ENCODE results near the gene ZBTB16. TPM values are rescaled to one million over a fixed set of nuclear protein-coding genes. Genes with fewer than 3 reads are reported as not detected.

ZBTB16 gene
- total and polyA plus RNA-seq, 2 of the 13 experiments (the other 11 are each of a cell fraction or from before 2014, with no cell fraction given) = not detected

- BruUV-seq (replicated peaks) = no TSS peak
- H3K27ac ChIP-seq (ENCODE audit: extremely low read length, insufficient read depth, low read length) = no peak overlapping the region
- no peaks in the 10 kb centered on the region for H3K36me3 ChIP-seq (replicated peaks in 1 of 2; ENCODE audit: control insufficient read depth in 1 of 2, insufficient read depth in 2 of 2, low read length in 2 of 2)
- intact Hi-C loops (cut with micrococcal nuclease; ENCODE audit: unreplicated experiment) (no loop called here), in situ Hi-C loops (cut with HindIII; ENCODE audit: extremely low pct_ligation_motif_present, low pct_unique_long_range_greater_than_20kb) (no loop called here)
- TF ChIP-seq, protein P1, sequence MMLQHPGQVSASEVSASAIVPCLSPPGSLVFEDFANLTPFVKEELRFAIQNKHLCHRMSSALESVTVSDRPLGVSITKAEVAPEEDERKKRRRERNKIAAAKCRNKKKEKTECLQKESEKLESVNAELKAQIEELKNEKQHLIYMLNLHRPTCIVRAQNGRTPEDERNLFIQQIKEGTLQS (CRISPR knock-in tag; IDR thresholded peaks at IDR 0.05) = no peak
- TF ChIP-seq ZNF720 (CRISPR knock-in tag; IDR thresholded peaks at IDR 0.05) = no peak
- TF ChIP-seq HDAC2 (CRISPR knock-in tag; IDR thresholded peaks at IDR 0.05) = no peak
- TF ChIP-seq THYN1 (CRISPR knock-in tag; IDR thresholded peaks at IDR 0.05; ENCODE audit: borderline replicate concordance, low read depth) = no peak
- TF ChIP-seq, protein P2, sequence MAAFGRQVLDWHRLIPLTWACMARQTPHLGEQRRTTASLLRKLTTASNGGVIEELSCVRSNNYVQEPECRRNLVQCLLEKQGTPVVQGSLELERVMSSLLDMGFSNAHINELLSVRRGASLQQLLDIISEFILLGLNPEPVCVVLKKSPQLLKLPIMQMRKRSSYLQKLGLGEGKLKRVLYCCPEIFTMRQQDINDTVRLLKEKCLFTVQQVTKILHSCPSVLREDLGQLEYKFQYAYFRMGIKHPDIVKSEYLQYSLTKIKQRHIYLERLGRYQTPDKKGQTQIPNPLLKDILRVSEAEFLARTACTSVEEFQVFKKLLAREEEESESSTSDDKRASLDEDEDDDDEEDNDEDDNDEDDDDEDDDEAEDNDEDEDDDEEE (CRISPR knock-in tag; IDR thresholded peaks at IDR 0.05) = no peak
- TF ChIP-seq PRDM15 (CRISPR knock-in tag; IDR thresholded peaks at IDR 0.05) = no peak
- TF ChIP-seq HOXD1 (CRISPR knock-in tag; IDR thresholded peaks at IDR 0.05) = no peak
- no peak for TF ChIP-seq HNRNPL (IDR thresholded peaks at IDR 0.05; ENCODE audit: low read depth, low read length)
- TF ChIP-seq U2AF2 (IDR thresholded peaks at IDR 0.05; ENCODE audit: low read depth, low read length) = no peak
- TF ChIP-seq TIGD3 (CRISPR knock-in tag; IDR thresholded peaks at IDR 0.05; ENCODE audit: borderline replicate concordance) = no peak
- no peak for FAIRE-seq
- H3K4me2 ChIP-seq (ENCODE audit: low read depth, low read length) = no peak overlapping the region
- no peak overlapping the region for H2AFZ ChIP-seq (ENCODE audit: low read length)
- no peaks in the 10 kb centered on the region for H3K79me2 ChIP-seq (ENCODE audit: insufficient read depth, low read length)
- peaks cover 7 to 63% of the 10 kb centered on the region in 2 experiments; a peak in 4 of 5 replicates for H3K27me3 ChIP-seq (ENCODE audit: control insufficient read depth in 1 of 2, insufficient read depth in 2 of 2, low read length in 2 of 2)
- 53% methylated on average over 13 of the region's 14 CpGs for WGBS (ENCODE audit: low lambda C conversion rate)
- no peaks in the 10 kb centered on the region for H3K9me3 ChIP-seq (ENCODE audit: low read length)
- ChIA-PET CTCF (ENCODE audit: low intra/inter-chr PET ratio, low total read pairs) (no interaction called here), POLR2A (no interaction called here)
- H3K4me3 ChIP-seq (replicated peaks in 1 of 3; ENCODE audit: insufficient read depth in 1 of 3, low read depth in 2 of 3, low read length in 3 of 3) = no peak overlapping the region
- DNase-seq (ENCODE audit: low spot score) = no peak
- H4K20me1 ChIP-seq (ENCODE audit: insufficient read depth, low read length) = 0 out of 2 replicates have a peak, but pooled peaks cover 4% of the 10 kb centered on the region
- H3K4me1 ChIP-seq (ENCODE audit: insufficient read depth, low read length) = no peaks in the 10 kb centered on the region
- no peak overlapping the region for H3K9ac ChIP-seq (ENCODE audit: insufficient read depth, low read depth, low read length)
- ATAC-seq = no peak
Observed at GRCh38 chr11:114066046-114066648, 6.6 kb downstream of the ZBTB16 start.

Data from HepG2 (cell line).